ENCODE results near the gene GK. TPM values are rescaled to one million over a fixed set of nuclear protein-coding genes. Genes with fewer than 3 reads are reported as not detected.

The GK gene
- total RNA-seq, 1 experiment from 2014 or later = 7.5 TPM

GRCh38 chrX:30751497-30751896 is 98.3 kb downstream of the GK start:
- no peak overlapping the region for H3K4me3 Mint-ChIP-seq
- ChIA-PET POLR2A (no interaction called here), CTCF (no interaction called here)
- ATAC-seq (no peak), DNase-seq (ENCODE audit: low spot score) (no peak)
- H3K4me1 Mint-ChIP-seq = no peaks in the 10 kb centered on the region
- no peak overlapping the region for H3K27ac Mint-ChIP-seq
- no peaks in the 10 kb centered on the region; the same call in 1 of the 2 replicates for H3K27me3 Mint-ChIP-seq (ENCODE audit: low read depth)
- H3K9me3 Mint-ChIP-seq = peaks cover 8% of the 10 kb centered on the region; the same call in 1 of the 2 replicates
- TF ChIP-seq ATF2 (CRISPR knock-in tag; IDR thresholded peaks at IDR 0.05; ENCODE audit: borderline replicate concordance, low read depth) (no peak), NR3C1 (CRISPR knock-in tag; conservative IDR thresholded peaks at IDR 0.05; ENCODE audit: low read depth) (no peak), AR (CRISPR knock-in tag; IDR thresholded peaks at IDR 0.05) (no peak), SP1 (CRISPR knock-in tag; conservative IDR thresholded peaks at IDR 0.05) (no peak), ZBTB21 (CRISPR knock-in tag; IDR thresholded peaks at IDR 0.05; ENCODE audit: borderline replicate concordance) (no peak), FOXP4 (CRISPR knock-in tag; IDR thresholded peaks at IDR 0.05) (no peak), IRF2 (CRISPR knock-in tag; IDR thresholded peaks at IDR 0.05; ENCODE audit: borderline replicate concordance, low read depth) (no peak), ZNF532 (CRISPR knock-in tag; IDR thresholded peaks at IDR 0.05; ENCODE audit: borderline replicate concordance) (no peak), ESRRA (CRISPR knock-in tag; IDR thresholded peaks at IDR 0.05; ENCODE audit: borderline replicate concordance) (no peak), ZNF219 (CRISPR knock-in tag; IDR thresholded peaks at IDR 0.05; ENCODE audit: borderline replicate concordance) (no peak), RELA (CRISPR knock-in tag; IDR thresholded peaks at IDR 0.05; ENCODE audit: borderline replicate concordance) (no peak), CTCF (IDR thresholded peaks at IDR 0.05) (no peak)
- no peaks in the 10 kb centered on the region; the same call in 1 of the 2 replicates for H3K36me3 Mint-ChIP-seq

- ChIA-PET POLR2A (no interaction called here), CTCF (no interaction called here)
- DNase-seq (ENCODE audit: low spot score) = no peak
- H3K27me3 Mint-ChIP-seq (ENCODE audit: low read depth) = no peaks in the 10 kb centered on the region
- no peaks in the 10 kb centered on the region for H3K9me3 Mint-ChIP-seq
- TF ChIP-seq ZSCAN18 (CRISPR knock-in tag; IDR thresholded peaks at IDR 0.05) = no peak
- no peak for TF ChIP-seq USF1 (CRISPR knock-in tag; IDR thresholded peaks at IDR 0.05)
- no peak for TF ChIP-seq CBFB (CRISPR knock-in tag; IDR thresholded peaks at IDR 0.05; ENCODE audit: low read depth)
- TF ChIP-seq ZNF232 (CRISPR knock-in tag; IDR thresholded peaks at IDR 0.05) = no peak
- TF ChIP-seq NR2C2 (CRISPR knock-in tag; IDR thresholded peaks at IDR 0.05) = no peak
- no peak for TF ChIP-seq MXD4 (CRISPR knock-in tag; IDR thresholded peaks at IDR 0.05; ENCODE audit: borderline replicate concordance)
- no peak for TF ChIP-seq JAZF1 (CRISPR knock-in tag; IDR thresholded peaks at IDR 0.05)
- no peak for TF ChIP-seq NR3C1 (CRISPR knock-in tag; conservative IDR thresholded peaks at IDR 0.05; ENCODE audit: low read depth)
- no peak for TF ChIP-seq SMAD3 (CRISPR knock-in tag; IDR thresholded peaks at IDR 0.05; ENCODE audit: borderline replicate concordance)
- ATAC-seq = no peak
- H3K4me3 Mint-ChIP-seq = no peak overlapping the region
- no peaks in the 10 kb centered on the region for H3K4me1 Mint-ChIP-seq
- no peak overlapping the region for H3K27ac Mint-ChIP-seq
- no peaks in the 10 kb centered on the region for H3K36me3 Mint-ChIP-seq
Measured at GRCh38 chrX:30762755-30763154, 109.5 kb downstream of the GK start.
